HL-60/S4 (cell line): ENCODE data around the gene RCHY1.
"Not testable (repeated sequence)": the region's sequence is repeated elsewhere in the genome, so short reads cannot be mapped to it uniquely, and the experiment has no call there.

Experiments used
- in situ Hi-C: fragments of 300-500 bp; cut with MboI; formaldehyde crosslinking; loops from 2 replicates; pipeline ENCODE4 v1.14.3; 2022; ENCODE audit warnings: low sequenced_read_pairs

Gene RCHY1

DNA sequence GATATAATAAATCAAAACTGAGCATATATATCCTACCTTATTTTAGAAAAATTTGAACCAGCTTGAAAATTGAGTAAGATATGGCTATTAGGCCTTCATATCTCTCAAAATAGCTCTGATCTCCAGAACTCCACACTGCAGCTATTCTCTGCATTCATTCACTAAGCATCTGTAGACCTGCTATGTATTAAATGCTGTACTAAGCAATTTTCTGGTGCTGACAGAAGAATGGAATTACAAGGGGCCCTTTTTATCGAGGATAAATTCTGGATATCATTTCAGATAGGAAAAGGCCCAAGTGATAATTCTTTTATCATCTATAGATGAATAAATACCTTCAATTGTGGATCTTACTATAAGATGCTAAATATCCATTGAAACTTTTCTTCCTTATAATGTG lies 1.9 kb upstream of the RCHY1 start:
- in situ Hi-C loops, result no loop called here

- in situ Hi-C loops, result no loop called here
Measured at GRCh38 chr4:75514949-75515612, 878 bp upstream of the RCHY1 start.

- in situ Hi-C loops, result no loop called here
Measured at GRCh38 chr4:75513526-75514130, 575 bp downstream of the RCHY1 start.

GRCh38 chr4:75512386-75513211 lies 1.6 kb downstream of the RCHY1 start:
- in situ Hi-C loops, result no loop called here

GRCh38 chr4:75511841-75512240 lies 2.4 kb downstream of the RCHY1 start:
- in situ Hi-C loops, result no loop called here

- in situ Hi-C loops, result not testable (repeated sequence)
Measured at GRCh38 chr4:75509592-75509991, 4.6 kb downstream of the RCHY1 start.

GRCh38 chr4:75505630-75506029 lies 8.6 kb downstream of the RCHY1 start:
- in situ Hi-C loops, result no loop called here

- in situ Hi-C loops, result no loop called here
Measured at GRCh38 chr4:75502671-75503070, 11.5 kb downstream of the RCHY1 start.

GRCh38 chr4:75499900-75500299 lies 14.3 kb downstream of the RCHY1 start:
- in situ Hi-C loops, result no loop called here

DNA sequence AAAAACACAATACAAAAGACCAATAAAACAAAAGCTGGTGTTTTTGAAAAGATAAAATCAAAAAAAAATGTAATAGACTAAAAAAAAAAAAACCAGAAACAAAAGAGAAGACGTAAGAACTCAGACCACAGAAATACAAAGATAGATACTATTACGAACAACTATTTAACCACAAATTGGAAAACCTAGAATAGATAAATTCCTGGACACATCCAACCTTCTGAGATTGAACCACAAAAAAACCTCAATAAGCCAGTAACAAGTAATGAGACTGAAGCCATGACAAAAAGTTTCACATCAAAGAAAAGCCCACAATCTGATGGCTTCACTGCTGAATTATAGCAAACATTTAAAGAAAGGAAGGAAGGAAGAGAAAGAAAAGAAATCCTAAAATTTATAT lies 16.2 kb downstream of the RCHY1 start:
- in situ Hi-C loops, result no loop called here

- in situ Hi-C loops, result no loop called here
Measured at GRCh38 chr4:75497133-75497532, 17.1 kb downstream of the RCHY1 start.

DNA sequence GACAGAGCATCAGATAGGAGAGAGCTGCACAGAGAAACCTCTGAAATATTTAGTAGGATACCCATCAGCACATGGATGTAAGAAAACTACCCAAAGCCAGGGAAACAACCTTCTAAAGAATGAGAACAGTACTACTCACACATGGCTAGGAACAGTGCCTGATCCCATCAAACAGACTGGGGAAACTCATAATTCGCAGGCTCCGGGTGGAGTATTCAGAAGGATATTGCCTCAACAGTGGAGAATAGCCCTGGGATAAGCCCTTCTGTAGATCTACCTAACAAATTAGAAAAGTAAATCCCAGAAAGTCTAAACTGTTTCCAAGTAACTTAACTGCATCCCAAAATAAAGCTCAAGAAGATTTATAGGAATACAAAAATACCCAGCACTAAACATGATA lies 17.8 kb downstream of the RCHY1 start:
- in situ Hi-C loops, result no loop called here

- in situ Hi-C loops, result no loop called here
Measured at GRCh38 chr4:75495476-75495875, 18.7 kb downstream of the RCHY1 start.

DNA sequence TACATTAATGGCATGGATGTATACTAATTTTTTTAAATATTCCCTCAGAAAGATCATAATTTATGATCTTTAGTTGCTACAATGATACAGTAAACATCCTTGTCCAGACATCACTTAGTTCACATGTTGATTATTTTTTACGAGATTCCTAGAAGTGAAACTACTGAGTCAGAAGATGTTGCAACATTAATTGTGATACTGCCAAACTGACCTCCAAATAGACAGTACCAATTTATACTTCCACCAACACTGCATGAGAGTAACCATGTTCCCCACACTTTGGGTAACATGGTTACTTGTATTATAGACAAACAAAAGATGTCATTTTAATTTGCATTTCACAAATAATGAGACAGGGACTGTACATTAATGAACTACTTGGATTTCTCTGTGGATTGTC lies 19.6 kb downstream of the RCHY1 start:
- in situ Hi-C loops, result no loop called here

GRCh38 chr4:75490155-75490554 lies 24.0 kb downstream of the RCHY1 start:
- in situ Hi-C loops, result no loop called here

DNA sequence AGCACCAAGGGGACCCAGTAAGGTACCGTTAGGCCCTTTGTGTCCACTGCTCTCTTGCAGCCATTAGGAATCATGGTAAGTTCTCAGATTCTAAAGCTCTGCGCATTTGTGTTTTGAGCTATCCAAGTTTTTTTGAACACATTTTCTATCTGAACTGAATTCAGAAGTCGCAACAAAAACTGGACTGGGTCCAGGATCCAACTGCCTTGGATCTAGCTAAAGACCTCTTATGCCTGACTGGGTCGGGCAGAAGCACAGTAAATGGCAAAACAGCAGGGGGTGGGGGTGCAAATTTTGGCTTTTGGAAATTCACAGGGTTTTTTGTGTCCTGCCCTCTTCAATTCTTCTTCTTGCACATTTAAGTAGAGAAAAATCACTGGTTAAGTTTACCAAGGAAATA lies 30.0 kb downstream of the RCHY1 start:
- in situ Hi-C loops, result no loop called here

DNA sequence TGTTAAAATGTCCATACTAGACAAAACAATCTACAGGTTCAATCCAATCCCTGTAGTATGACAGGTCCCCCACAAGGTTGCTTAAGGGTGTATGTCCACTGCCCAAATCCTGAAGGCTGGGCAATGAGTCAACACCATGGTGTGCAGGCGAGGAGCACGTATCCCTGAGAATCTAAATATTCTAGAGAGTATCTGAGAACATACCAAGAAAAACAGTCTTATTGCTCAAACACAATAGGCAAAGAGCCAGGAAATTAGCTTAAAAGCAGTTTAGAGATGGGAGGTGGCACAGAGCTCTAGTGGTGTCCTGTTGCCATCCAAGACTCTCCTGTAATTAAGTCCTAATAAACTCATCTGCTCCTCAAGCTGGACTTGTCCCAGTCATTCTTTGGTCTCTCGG lies 37.0 kb downstream of the RCHY1 start:
- in situ Hi-C loops, result no loop called here

DNA sequence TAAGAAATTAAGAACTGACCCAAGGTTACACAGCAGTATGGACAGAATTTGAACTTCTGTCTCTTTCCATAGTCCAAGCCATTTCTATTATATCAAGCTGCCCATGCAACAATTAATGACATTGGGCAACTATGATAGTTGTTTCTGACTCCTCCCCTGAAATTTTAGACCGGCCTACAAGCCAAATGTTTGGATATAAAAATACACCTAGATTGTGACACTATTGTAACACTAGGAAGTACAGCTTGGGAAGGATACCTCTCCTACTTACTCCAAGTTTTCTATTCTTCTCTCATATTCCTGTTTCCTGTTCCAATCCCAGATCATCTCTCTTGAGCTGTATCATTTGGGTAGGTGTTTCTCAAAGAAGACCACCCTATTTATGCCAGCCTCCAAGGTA lies 43.5 kb downstream of the RCHY1 start:
- in situ Hi-C loops, result no loop called here

- in situ Hi-C loops, result no loop called here
Measured at GRCh38 chr4:75469896-75470295, 44.3 kb downstream of the RCHY1 start.

GRCh38 chr4:75457365-75457764 lies 56.8 kb downstream of the RCHY1 start:
- in situ Hi-C loops, result no loop called here

DNA sequence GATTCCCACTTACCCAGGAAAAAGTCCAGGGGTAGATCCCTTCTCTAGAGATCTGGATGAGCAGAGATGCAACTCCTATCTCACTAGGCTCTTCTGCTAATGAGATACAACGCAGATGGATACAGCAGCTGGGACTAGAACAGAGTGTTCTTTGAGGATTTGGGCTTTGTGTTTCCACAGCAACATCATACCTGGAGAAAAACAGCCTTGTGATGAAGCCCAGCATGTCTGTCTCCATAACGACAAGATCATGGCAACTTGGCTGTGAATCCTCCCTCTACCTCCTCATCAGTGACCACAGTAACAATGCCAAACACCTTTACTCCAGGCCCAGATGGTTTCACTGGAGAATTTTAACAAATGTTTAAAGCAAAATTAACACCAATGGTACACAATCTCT lies 80.1 kb downstream of the RCHY1 start:
- in situ Hi-C loops, result no loop called here

DNA sequence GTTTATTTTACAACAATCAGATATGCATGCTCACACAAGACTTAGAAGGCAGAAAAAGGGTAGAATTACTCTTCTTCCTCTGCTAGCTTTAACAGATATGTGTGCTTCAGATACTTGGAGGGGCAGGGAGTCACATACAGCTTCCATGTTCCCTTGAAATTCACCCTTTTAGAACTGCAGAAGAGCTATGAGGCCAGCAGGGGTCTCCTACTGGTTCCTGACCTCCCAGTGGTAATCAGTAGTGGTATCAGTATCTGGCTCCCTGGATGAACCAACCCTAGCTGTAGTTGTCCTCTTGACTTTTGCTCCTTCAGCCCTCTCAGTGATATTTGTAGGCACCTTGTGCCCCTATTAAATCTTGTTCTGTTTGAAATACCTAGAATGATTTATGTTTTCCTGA lies 81.5 kb downstream of the RCHY1 start:
- in situ Hi-C loops, result no loop called here
